Lung (tissue), 12 donors: ENCODE data around the gene MARK3. TPM values are rescaled to one million over a fixed set of nuclear protein-coding genes. Genes with fewer than 3 reads are reported as not detected.
A peak's percentile ranks its signal among the peaks of the same experiment; 100 is the strongest.

Experiments
- ATAC-seq: fragments of 200-7000 bp; cut with Tn5 transposase; one replicate; pipeline ENCODE4 v1.9.1; 2020; ENCODE audit warnings: moderate number of reproducible peaks; ENCODE audit not compliant: insufficient read depth, low FRiP score
- DNase-seq, 3 donors: peaks; one replicate each; pipeline ENCODE4 v3.0.0-alpha.2; 2013 to 2017
- H3K27ac ChIP-seq, 2 donors: one replicate each; pipeline ENCODE4 v1.5.1; 2013; ENCODE audit warnings: mild to moderate bottlenecking in 2 of 2, moderate library complexity in 2 of 2, control low read depth in 1 of 2, inconsistent platforms in 1 of 2, low read depth in 1 of 2, low read length in 1 of 2
- H3K27me3 ChIP-seq, 3 donors: one replicate each; pipeline ENCODE4 v1.5.1; 2013; ENCODE audit warnings: low read length in 2 of 3; ENCODE audit not compliant: control insufficient read depth in 3 of 3, insufficient read depth in 3 of 3
- H3K36me3 ChIP-seq, 4 donors: one replicate each; pipeline ENCODE4 v1.5.1; 2013; ENCODE audit warnings: low read length in 4 of 4, mild to moderate bottlenecking in 1 of 4, moderate library complexity in 1 of 4; ENCODE audit not compliant: control insufficient read depth in 4 of 4, insufficient read depth in 4 of 4
- H3K4me1 ChIP-seq, 5 donors: one replicate each; pipeline ENCODE4 v1.5.1; 2013; ENCODE audit warnings: low read length in 5 of 5, mild to moderate bottlenecking in 2 of 5, moderate library complexity in 1 of 5; ENCODE audit not compliant: control insufficient read depth in 5 of 5, insufficient read depth in 5 of 5
- H3K4me3 ChIP-seq: one replicate; pipeline ENCODE4 v1.5.1; 2013; ENCODE audit warnings: mild to moderate bottlenecking, control low read depth, moderate library complexity
- H3K9ac ChIP-seq, 2 donors: one replicate each; pipeline ENCODE4 v1.5.1; 2013; ENCODE audit warnings: low read length in 2 of 2, control low read depth in 1 of 2; ENCODE audit not compliant: insufficient read depth in 1 of 2
- H3K9me3 ChIP-seq, 4 donors: one replicate each; pipeline ENCODE4 v1.5.1; 2013; ENCODE audit warnings: low read length in 3 of 4, mild to moderate bottlenecking in 1 of 4, moderate library complexity in 1 of 4; ENCODE audit not compliant: control insufficient read depth in 4 of 4, insufficient read depth in 3 of 4
- WGBS, 2 donors: extraction: QIAGEN DNeasy Blood & Tissue Kit; methylation state at CpG; one replicate each; pipeline ENCODE4 v1.1.7; 2013; 5-methylcytosine and 5-hydroxymethylcytosine counted together
- polyA plus RNA-seq, 2 donors: library from polyadenylated mRNA; stranded (reverse); fragments of 200-250 nt; gene quantifications; one replicate each; pipeline ENCODE4 v1.2.1, GENCODE V29; 2013
- total RNA-seq, 2 donors: library from RNA; depleted of rRNA in 1 of 2; stranded (reverse); fragments of >200 nt in 1 of 2; gene quantifications; one replicate each; pipeline ENCODE4 v1.2.1, GENCODE V29; 2014 to 2021
- TF ChIP-seq, protein P1 (sequence below): IDR thresholded peaks from 2 replicates; pipeline ENCODE4 v1.5.1; 2012; ENCODE audit warnings: mild to moderate bottlenecking; ENCODE audit errors: control extremely low read depth, extremely low read depth
- donor health status: control.
- donor health status: control.
- donor health status: Bipolar disorder and iron deficiency.
- donor health status: healthy.
- donor health status: DM: yes; HTN: yes; CAD: no.

The MARK3 gene
- total and polyA plus RNA-seq, 4 donors: 56.2 to 177 (median 101) TPM

GRCh38 chr14:103378038-103378854 is 7.0 kb upstream of the MARK3 start:
- Histone ChIP-seq H3K9ac (no peak overlapping the region), H3K4me1 (peaks cover 0 to 3% (median 0%) of the 10 kb centered on the region in 5 donors), H3K36me3 (no peaks in the 10 kb centered on the region), H3K27me3 (peaks cover 0 to 2% (median 0%) of the 10 kb centered on the region in 3 donors), H3K9me3 (peaks cover 0 to 2% (median 0%) of the 10 kb centered on the region in 4 donors), H3K4me3 (no peak overlapping the region), H3K27ac (no peak overlapping the region)
- TF ChIP-seq, protein P1, sequence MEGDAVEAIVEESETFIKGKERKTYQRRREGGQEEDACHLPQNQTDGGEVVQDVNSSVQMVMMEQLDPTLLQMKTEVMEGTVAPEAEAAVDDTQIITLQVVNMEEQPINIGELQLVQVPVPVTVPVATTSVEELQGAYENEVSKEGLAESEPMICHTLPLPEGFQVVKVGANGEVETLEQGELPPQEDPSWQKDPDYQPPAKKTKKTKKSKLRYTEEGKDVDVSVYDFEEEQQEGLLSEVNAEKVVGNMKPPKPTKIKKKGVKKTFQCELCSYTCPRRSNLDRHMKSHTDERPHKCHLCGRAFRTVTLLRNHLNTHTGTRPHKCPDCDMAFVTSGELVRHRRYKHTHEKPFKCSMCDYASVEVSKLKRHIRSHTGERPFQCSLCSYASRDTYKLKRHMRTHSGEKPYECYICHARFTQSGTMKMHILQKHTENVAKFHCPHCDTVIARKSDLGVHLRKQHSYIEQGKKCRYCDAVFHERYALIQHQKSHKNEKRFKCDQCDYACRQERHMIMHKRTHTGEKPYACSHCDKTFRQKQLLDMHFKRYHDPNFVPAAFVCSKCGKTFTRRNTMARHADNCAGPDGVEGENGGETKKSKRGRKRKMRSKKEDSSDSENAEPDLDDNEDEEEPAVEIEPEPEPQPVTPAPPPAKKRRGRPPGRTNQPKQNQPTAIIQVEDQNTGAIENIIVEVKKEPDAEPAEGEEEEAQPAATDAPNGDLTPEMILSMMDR: no peak
- WGBS, 2 donors: 85 to 89% methylated on average over 14 of the region's 14 CpGs
- DNase-seq (no peak), ATAC-seq (no peak)

DNA sequence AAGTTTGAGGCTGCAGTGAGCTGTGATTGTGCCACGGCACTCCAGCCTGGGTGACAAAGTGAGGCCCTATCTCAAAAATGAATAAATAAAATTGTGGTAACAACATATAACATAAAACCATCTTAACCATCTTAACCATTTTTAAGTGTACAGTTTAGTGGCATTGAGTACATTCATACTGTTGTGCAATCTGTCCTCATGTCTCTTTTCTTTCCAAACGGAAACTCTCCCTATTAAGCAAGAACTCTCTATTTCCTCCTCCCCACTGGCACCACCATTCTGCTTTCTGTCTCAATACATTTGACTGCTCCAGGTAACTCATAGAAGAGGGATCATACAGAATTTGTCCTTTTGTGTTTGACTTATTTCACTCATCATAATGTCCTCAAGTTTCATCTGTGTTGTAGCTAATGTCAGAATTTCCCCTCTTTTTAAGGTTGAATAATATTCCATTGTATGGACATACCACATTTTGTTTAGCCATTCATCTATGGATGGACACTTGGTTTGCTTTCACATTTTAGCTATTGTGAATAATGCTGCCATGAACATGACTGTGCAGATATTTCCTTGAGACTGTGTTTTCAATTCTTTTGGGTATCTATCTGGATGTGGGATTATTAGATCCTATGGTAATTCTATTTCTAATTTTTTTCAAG is 4.4 kb upstream of the MARK3 start:
- H3K27me3 ChIP-seq: peaks cover 0 to 2% (median 0%) of the 10 kb centered on the region in 3 donors
- ATAC-seq: no peak
- 4 to 8% methylated on average over 2 of the region's 2 CpGs for WGBS, 2 donors
- DNase-seq: no peak
- peaks cover 0 to 6% (median 5%) of the 10 kb centered on the region in 5 donors for H3K4me1 ChIP-seq
- peaks cover 0 to 2% (median 0%) of the 10 kb centered on the region in 4 donors for H3K9me3 ChIP-seq
- TF ChIP-seq, protein P1: no peak
- no peak overlapping the region for H3K9ac ChIP-seq
- no peaks in the 10 kb centered on the region for H3K36me3 ChIP-seq
- H3K27ac ChIP-seq: no peak overlapping the region
- H3K4me3 ChIP-seq: no peak overlapping the region

GRCh38 chr14:103382376-103382775 is 2.8 kb upstream of the MARK3 start:
- Histone ChIP-seq H3K9ac (no peak overlapping the region), H3K4me3 (no peak overlapping the region), H3K27me3 (peaks cover 0 to 2% (median 0%) of the 10 kb centered on the region in 3 donors), H3K36me3 (no peaks in the 10 kb centered on the region), H3K9me3 (peaks cover 0 to 2% (median 0%) of the 10 kb centered on the region in 4 donors), H3K4me1 (peaks cover 0 to 11% (median 5%) of the 10 kb centered on the region in 5 donors), H3K27ac (peak overlapping the region in 1 of 2 donors; percentile 49)
- TF ChIP-seq, protein P1: no peak
- no peak for DNase-seq
- no peak for ATAC-seq
- 38 to 40% methylated on average over 4 of the region's 4 CpGs for WGBS, 2 donors
